Activated naive CD8-positive, alpha-beta T cell treated with anti-CD3 and anti-CD28 coated beads for 36 hours (primary cell): ENCODE results near the gene BRAT1. TPM values are rescaled to one million over a fixed set of nuclear protein-coding genes. Genes with fewer than 3 reads are reported as not detected.
"Not testable (repeated sequence)": the region's sequence is repeated elsewhere in the genome, so short reads cannot be mapped to it uniquely, and the experiment has no call there.

Experiments
- DNase-seq: peaks from one replicate; pipeline ENCODE4 v3.0.0; 2021
- H3K27ac Mint-ChIP-seq: one replicate; pipeline ENCODE4 v1.8.0; 2022; ENCODE audit warnings: mild to moderate bottlenecking, moderate library complexity, mixed read lengths
- H3K27me3 Mint-ChIP-seq: one replicate; pipeline ENCODE4 v1.8.0; 2022; ENCODE audit warnings: mild to moderate bottlenecking, mixed read lengths
- H3K36me3 Mint-ChIP-seq: one replicate; pipeline ENCODE4 v1.8.0; 2021; ENCODE audit warnings: mild to moderate bottlenecking, mixed read lengths
- H3K4me1 Mint-ChIP-seq: one replicate; pipeline ENCODE4 v1.8.0; 2021; ENCODE audit warnings: mixed read lengths
- H3K4me3 Mint-ChIP-seq: one replicate; pipeline ENCODE4 v1.8.0; 2022; ENCODE audit warnings: mild to moderate bottlenecking, moderate library complexity, mixed read lengths
- H3K9me3 Mint-ChIP-seq: one replicate; pipeline ENCODE4 v1.8.0; 2022; ENCODE audit warnings: mixed read lengths
- total RNA-seq, 2 experiments: library from RNA; stranded (reverse); gene quantifications; one replicate each; pipeline ENCODE4 v1.2.3, GENCODE V29; 2021

Gene BRAT1
- total RNA-seq, 2 experiments from 2014 or later: 36.4 to 37.8 TPM

- not testable (repeated sequence) for DNase-seq, H3K27ac Mint-ChIP-seq, H3K27me3 Mint-ChIP-seq, H3K36me3 Mint-ChIP-seq, H3K4me1 Mint-ChIP-seq, H3K4me3 Mint-ChIP-seq, H3K9me3 Mint-ChIP-seq
Measured at GRCh38 chr7:2589941-2590340, 34.6 kb upstream of the BRAT1 start.

- Mint-ChIP-seq H3K4me1 (no peaks in the 10 kb centered on the region), H3K9me3 (no peaks in the 10 kb centered on the region), H3K27me3 (no peaks in the 10 kb centered on the region), H3K36me3 (peaks cover 4% of the 10 kb centered on the region), H3K4me3 (no peak overlapping the region), H3K27ac (no peak overlapping the region)
- DNase-seq: no peak
Measured at GRCh38 chr7:2589341-2589740, 34.0 kb upstream of the BRAT1 start.

- Mint-ChIP-seq H3K4me1 (no peaks in the 10 kb centered on the region), H3K27me3 (no peaks in the 10 kb centered on the region), H3K27ac (no peak overlapping the region), H3K4me3 (no peak overlapping the region), H3K9me3 (no peaks in the 10 kb centered on the region), H3K36me3 (peaks cover 1% of the 10 kb centered on the region)
- no peak for DNase-seq
Measured at GRCh38 chr7:2587778-2588177, 32.5 kb upstream of the BRAT1 start.

GRCh38 chr7:2587134-2587533 lies 31.8 kb upstream of the BRAT1 start:
- Mint-ChIP-seq H3K27me3 (no peaks in the 10 kb centered on the region), H3K4me1 (no peaks in the 10 kb centered on the region), H3K27ac (no peak overlapping the region), H3K36me3 (no peaks in the 10 kb centered on the region), H3K4me3 (no peak overlapping the region), H3K9me3 (no peaks in the 10 kb centered on the region)
- no peak for DNase-seq

- no peak for DNase-seq
- H3K4me1 Mint-ChIP-seq: no peaks in the 10 kb centered on the region
- H3K27ac Mint-ChIP-seq: no peak overlapping the region
- H3K36me3 Mint-ChIP-seq: no peaks in the 10 kb centered on the region
- H3K27me3 Mint-ChIP-seq: no peaks in the 10 kb centered on the region
- no peak overlapping the region for H3K4me3 Mint-ChIP-seq
- H3K9me3 Mint-ChIP-seq: no peaks in the 10 kb centered on the region
Measured at GRCh38 chr7:2586326-2587020, 31.1 kb upstream of the BRAT1 start.

GRCh38 chr7:2585446-2585845 lies 30.1 kb upstream of the BRAT1 start:
- Mint-ChIP-seq H3K4me3 (no peak overlapping the region), H3K27me3 (no peaks in the 10 kb centered on the region), H3K9me3 (no peaks in the 10 kb centered on the region), H3K27ac (no peak overlapping the region), H3K36me3 (no peaks in the 10 kb centered on the region), H3K4me1 (no peaks in the 10 kb centered on the region)
- DNase-seq: no peak

- H3K9me3 Mint-ChIP-seq: no peaks in the 10 kb centered on the region
- H3K36me3 Mint-ChIP-seq: no peaks in the 10 kb centered on the region
- H3K27ac Mint-ChIP-seq: no peak overlapping the region
- H3K4me1 Mint-ChIP-seq: no peaks in the 10 kb centered on the region
- no peaks in the 10 kb centered on the region for H3K27me3 Mint-ChIP-seq
- no peak overlapping the region for H3K4me3 Mint-ChIP-seq
- DNase-seq: no peak
Measured at GRCh38 chr7:2583798-2584580, 28.7 kb upstream of the BRAT1 start.

GRCh38 chr7:2582006-2582735 lies 26.8 kb upstream of the BRAT1 start:
- no peaks in the 10 kb centered on the region for H3K27me3 Mint-ChIP-seq
- H3K27ac Mint-ChIP-seq: no peak overlapping the region
- H3K36me3 Mint-ChIP-seq: no peaks in the 10 kb centered on the region
- no peaks in the 10 kb centered on the region for H3K4me1 Mint-ChIP-seq
- no peak for DNase-seq
- no peak overlapping the region for H3K4me3 Mint-ChIP-seq
- no peaks in the 10 kb centered on the region for H3K9me3 Mint-ChIP-seq

- no peak overlapping the region for H3K27ac Mint-ChIP-seq
- no peak overlapping the region for H3K4me3 Mint-ChIP-seq
- H3K27me3 Mint-ChIP-seq: no peaks in the 10 kb centered on the region
- no peak for DNase-seq
- H3K4me1 Mint-ChIP-seq: no peaks in the 10 kb centered on the region
- no peaks in the 10 kb centered on the region for H3K36me3 Mint-ChIP-seq
- H3K9me3 Mint-ChIP-seq: no peaks in the 10 kb centered on the region
Measured at GRCh38 chr7:2580636-2581035, 25.3 kb upstream of the BRAT1 start.

GRCh38 chr7:2577914-2578680 lies 22.8 kb upstream of the BRAT1 start:
- Mint-ChIP-seq H3K9me3 (no peaks in the 10 kb centered on the region), H3K27me3 (no peaks in the 10 kb centered on the region), H3K27ac (no peak overlapping the region), H3K36me3 (no peaks in the 10 kb centered on the region), H3K4me1 (no peaks in the 10 kb centered on the region), H3K4me3 (no peak overlapping the region)
- no peak for DNase-seq

GRCh38 chr7:2576742-2577491 lies 21.6 kb upstream of the BRAT1 start:
- Mint-ChIP-seq H3K4me3 (no peak overlapping the region), H3K4me1 (peaks cover 5% of the 10 kb centered on the region), H3K9me3 (no peaks in the 10 kb centered on the region), H3K27ac (no peak overlapping the region), H3K36me3 (no peaks in the 10 kb centered on the region), H3K27me3 (no peaks in the 10 kb centered on the region)
- DNase-seq: no peak

GRCh38 chr7:2575733-2576340 lies 20.5 kb upstream of the BRAT1 start:
- Mint-ChIP-seq H3K36me3 (no peaks in the 10 kb centered on the region), H3K27ac (no peak overlapping the region), H3K4me1 (peaks cover 5% of the 10 kb centered on the region), H3K9me3 (no peaks in the 10 kb centered on the region), H3K27me3 (no peaks in the 10 kb centered on the region), H3K4me3 (no peak overlapping the region)
- DNase-seq: no peak

GRCh38 chr7:2575046-2575732 lies 19.9 kb upstream of the BRAT1 start:
- no peak overlapping the region for H3K27ac Mint-ChIP-seq
- H3K4me1 Mint-ChIP-seq: peaks cover 5% of the 10 kb centered on the region
- H3K4me3 Mint-ChIP-seq: no peak overlapping the region
- H3K27me3 Mint-ChIP-seq: no peaks in the 10 kb centered on the region
- no peak for DNase-seq
- H3K9me3 Mint-ChIP-seq: no peaks in the 10 kb centered on the region
- no peaks in the 10 kb centered on the region for H3K36me3 Mint-ChIP-seq

GRCh38 chr7:2573761-2574160 lies 18.4 kb upstream of the BRAT1 start:
- H3K9me3 Mint-ChIP-seq: no peaks in the 10 kb centered on the region
- peaks cover 5% of the 10 kb centered on the region for H3K4me1 Mint-ChIP-seq
- no peak overlapping the region for H3K27ac Mint-ChIP-seq
- no peaks in the 10 kb centered on the region for H3K27me3 Mint-ChIP-seq
- H3K4me3 Mint-ChIP-seq: no peak overlapping the region
- no peaks in the 10 kb centered on the region for H3K36me3 Mint-ChIP-seq
- no peak for DNase-seq
